Keratinocyte (primary cell): Measurements from ENCODE around the gene PPP1R16B.

Experiments used
- CTCF ChIP-seq, 3 experiments: IDR thresholded peaks in 1 of 3; conservative IDR thresholded peaks in 1 of 3; optimal IDR thresholded peaks in 1 of 3; 2 replicates in 2 of 3; 3 replicates in 1 of 3; pipeline versions ENCODE3 to v1.5.1; 2011; ENCODE audit warnings: low read length in 3 of 3, mild to moderate bottlenecking in 3 of 3, moderate library complexity in 2 of 3, control low read depth in 1 of 3, inconsistent platforms in 1 of 3; ENCODE audit not compliant: insufficient read depth in 2 of 3; ENCODE audit errors: extremely low read depth in 1 of 3
- EZH2 ChIP-seq: IDR thresholded peaks from one replicate; pipeline ENCODE4 v1.6.1; 2012; ENCODE audit warnings: inconsistent platforms, mild to moderate bottlenecking, low read length, moderate library complexity

- TF ChIP-seq EZH2 (no peak), CTCF (optimal IDR thresholded peaks at IDR 0.05 in 1 of 3, IDR thresholded peaks at IDR 0.05 in 1 of 3, conservative IDR thresholded peaks at IDR 0.05 in 1 of 3; ENCODE audit: extremely low read depth in 1 of 3, insufficient read depth in 2 of 3, low read length in 3 of 3) (no peak)
These were observed 73.4 kb downstream of the PPP1R16B start for GRCh38 chr20:38878866-38879265.
